H1 (cell line): ENCODE data around the gene OR8B8. TPM values are rescaled to one million over a fixed set of nuclear protein-coding genes. Genes with fewer than 3 reads are reported as not detected.

Experiments
- CTCF ChIA-PET: fragments of 300-600 bp; sonication (Branson Sonifier 250); formaldehyde crosslinking; loops from one replicate; lab custom pipeline; 2021; ENCODE audit not compliant: partially characterized antibody; lab: Charles Lee
- POLR2A ChIA-PET: fragments of 300-600 bp; sonication (Branson Sonifier 250); formaldehyde crosslinking; loops from one replicate; lab custom pipeline; 2021; ENCODE audit warnings: inconsistent platforms; ENCODE audit not compliant: partially characterized antibody; lab: Charles Lee
- DNase-seq, 2 experiments: peaks; one replicate each; pipeline versions ENCODE4 v3.0.0 to v3.0.0-alpha.2; 2010 to 2022; ENCODE audit warnings: low spot score in 2 of 2, low read depth in 1 of 2, mixed read lengths in 1 of 2
- FAIRE-seq: peaks from 2 replicates; lab custom pipeline; 2011; peaks lifted over from hg19 to GRCh38; lab: Jason Lieb, UNC
- H2AFZ ChIP-seq: 2 replicates; pipeline ENCODE4 v1.8.1; 2012; ENCODE audit warnings: low read length, inconsistent platforms
- H2AK5ac ChIP-seq: 2 replicates; pipeline ENCODE4 v1.6.1; 2013; ENCODE audit warnings: low read depth, low read length
- H2BK120ac ChIP-seq: replicated peaks from 2 replicates; pipeline ENCODE3; 2013; ENCODE audit warnings: low read depth, low read length, inconsistent platforms
- H2BK12ac ChIP-seq: 2 replicates; pipeline ENCODE4 v1.6.1; 2013; ENCODE audit warnings: low read depth, low read length
- H2BK15ac ChIP-seq: 2 replicates; pipeline ENCODE4 v1.6.1; 2013; ENCODE audit warnings: low read length
- H2BK20ac ChIP-seq: 2 replicates; pipeline ENCODE4 v1.6.1; 2013; ENCODE audit warnings: low read length
- H2BK5ac ChIP-seq: 2 replicates; pipeline ENCODE4 v1.6.1; 2013; ENCODE audit warnings: low read depth, low read length
- H3K14ac ChIP-seq: 2 replicates; pipeline ENCODE4 v1.6.1; 2013; ENCODE audit warnings: inconsistent platforms; ENCODE audit not compliant: insufficient read length
- H3K18ac ChIP-seq: 2 replicates; pipeline ENCODE4 v1.6.1; 2013; ENCODE audit warnings: low read length; ENCODE audit errors: extremely low read depth
- H3K23ac ChIP-seq: 2 replicates; pipeline ENCODE4 v1.6.1; 2013; ENCODE audit warnings: inconsistent platforms; ENCODE audit not compliant: insufficient read length
- H3K23me2 ChIP-seq: 2 replicates; pipeline ENCODE4 v1.6.1; 2013; ENCODE audit warnings: low read depth, low read length
- H3K27ac ChIP-seq: 2 replicates; pipeline ENCODE4 v1.6.1; 2011; ENCODE audit warnings: low read depth, low read length, inconsistent platforms
- H3K27me3 ChIP-seq, 4 experiments: replicated peaks in 1 of 4; 1 replicate in 1 of 4; 2 replicates in 3 of 4; pipeline versions ENCODE4 v1.6.1 to v1.8.1; 2011 to 2013; ENCODE audit warnings: low read length in 3 of 4, mild to moderate bottlenecking in 3 of 4, inconsistent platforms in 2 of 4, mixed read lengths in 2 of 4, moderate library complexity in 1 of 4; ENCODE audit not compliant: control insufficient read depth in 3 of 4, insufficient read depth in 3 of 4; ENCODE audit errors: extremely low read depth in 1 of 4
- H3K36me3 ChIP-seq, 4 experiments: 2 replicates each; pipeline versions ENCODE4 v1.6.1 to v1.8.1; 2011 to 2013; ENCODE audit warnings: mild to moderate bottlenecking in 4 of 4, low read length in 3 of 4, moderate library complexity in 2 of 4, control low read depth in 1 of 4, inconsistent platforms in 1 of 4; ENCODE audit not compliant: insufficient read depth in 4 of 4, control insufficient read depth in 2 of 4
- H3K4ac ChIP-seq: replicated peaks from 2 replicates; pipeline ENCODE3; 2013; ENCODE audit warnings: low read length, low read depth, mixed read lengths, inconsistent platforms; ENCODE audit not compliant: insufficient read length
- H3K4me1 ChIP-seq, 4 experiments: replicated peaks in 1 of 4; 1 replicate in 1 of 4; 2 replicates in 3 of 4; pipeline versions ENCODE4 v1.6.1 to v1.8.1; 2011 to 2013; ENCODE audit warnings: low read length in 3 of 4, inconsistent platforms in 2 of 4, mixed read lengths in 1 of 4; ENCODE audit not compliant: insufficient read depth in 4 of 4, control insufficient read depth in 3 of 4
- H3K4me2 ChIP-seq, 2 experiments: 2 replicates each; pipeline versions ENCODE4 v1.6.1 to v1.8.1; 2011 to 2013; ENCODE audit warnings: low read depth in 2 of 2, low read length in 2 of 2, control low read depth in 1 of 2, inconsistent platforms in 1 of 2, mild to moderate bottlenecking in 1 of 2; ENCODE audit not compliant: insufficient read depth in 1 of 2
- H3K4me3 ChIP-seq, 4 experiments: fragments of 200-600, 300-600 bp in 1 of 4; sonication (generic), shearing (Covaris generic), sonication (Bioruptor Twin) in 1 of 4; 2 replicates each; pipeline versions ENCODE4 v1.5.1 to v1.8.1; 2011 to 2016; ENCODE audit warnings: low read length in 4 of 4, low read depth in 3 of 4, control low read depth in 2 of 4, inconsistent platforms in 2 of 4, mild to moderate bottlenecking in 2 of 4, mixed read lengths in 1 of 4, moderate library complexity in 1 of 4; ENCODE audit not compliant: insufficient read depth in 2 of 4; ENCODE audit errors: extremely low read depth in 1 of 4
- H3K56ac ChIP-seq: replicated peaks from 2 replicates; pipeline ENCODE3; 2013; ENCODE audit warnings: low read depth, mild to moderate bottlenecking, mixed read lengths, low read length, inconsistent platforms; ENCODE audit not compliant: insufficient read length
- H3K79me1 ChIP-seq: 2 replicates; pipeline ENCODE4 v1.6.1; 2013; ENCODE audit warnings: low read depth, low read length, control low read depth
- H3K79me2 ChIP-seq, 2 experiments: 2 replicates each; pipeline versions ENCODE4 v1.6.1 to v1.8.1; 2012 to 2013; ENCODE audit warnings: low read length in 2 of 2, mild to moderate bottlenecking in 2 of 2, inconsistent platforms in 1 of 2; ENCODE audit not compliant: insufficient read depth in 2 of 2, control insufficient read depth in 1 of 2
- H3K9ac ChIP-seq, 4 experiments: replicated peaks in 1 of 4; 1 replicate in 1 of 4; 2 replicates in 3 of 4; pipeline versions ENCODE4 v1.6.1 to v1.8.1; 2011 to 2013; ENCODE audit warnings: low read depth in 3 of 4, low read length in 3 of 4, control low read depth in 2 of 4, mild to moderate bottlenecking in 2 of 4, moderate library complexity in 2 of 4, inconsistent platforms in 1 of 4; ENCODE audit errors: extremely low read depth in 1 of 4
- H3K9me3 ChIP-seq, 2 experiments: 2 replicates each; pipeline versions ENCODE4 v1.6.1 to v1.8.1; 2012 to 2013; ENCODE audit warnings: mild to moderate bottlenecking in 2 of 2, moderate library complexity in 2 of 2, control low read depth in 1 of 2, inconsistent platforms in 1 of 2, low read depth in 1 of 2, low read length in 1 of 2, mixed read lengths in 1 of 2; ENCODE audit not compliant: insufficient read depth in 2 of 2
- H4K20me1 ChIP-seq, 2 experiments: replicated peaks in 1 of 2; 2 replicates each; pipeline versions ENCODE3 to v1.8.1; 2011 to 2013; ENCODE audit warnings: inconsistent platforms in 2 of 2, low read length in 2 of 2, mild to moderate bottlenecking in 1 of 2; ENCODE audit not compliant: insufficient read depth in 2 of 2, control insufficient read depth in 1 of 2
- H4K5ac ChIP-seq: 2 replicates; pipeline ENCODE4 v1.6.1; 2013; ENCODE audit warnings: low read length, low read depth, mixed read lengths, inconsistent platforms; ENCODE audit not compliant: insufficient read length
- H4K8ac ChIP-seq: 2 replicates; pipeline ENCODE4 v1.8.0; 2013; ENCODE audit warnings: mild to moderate bottlenecking, moderate library complexity, low read length, inconsistent platforms; ENCODE audit not compliant: insufficient read depth; ENCODE audit errors: extremely low read depth
- H4K91ac ChIP-seq: replicated peaks from 2 replicates; pipeline ENCODE3; 2013; ENCODE audit warnings: low read length, mixed read lengths, inconsistent platforms; ENCODE audit not compliant: insufficient read length
- WGBS, 2 experiments: shearing (Covaris generic) in 1 of 2; methylation state at CpG; one replicate each; pipeline versions ENCODE4 v1.1.6 to v1.1.7; 2013 to 2015; ENCODE audit warnings: low lambda C conversion rate in 2 of 2, mixed read lengths in 2 of 2, inconsistent platforms in 1 of 2, low coverage in 1 of 2, missing lambda C conversion rate in 1 of 2; ENCODE audit not compliant: insufficient replicate concordance in 2 of 2, insufficient coverage in 1 of 2, insufficient read length in 1 of 2; ENCODE audit errors: extremely low coverage in 1 of 2, missing lambda C conversion rate in 1 of 2; 5-methylcytosine and 5-hydroxymethylcytosine counted together
- polyA plus RNA-seq, 7 experiments: library from polyadenylated mRNA; depleted of rRNA in 3 of 7; stranded (reverse) in 5 of 7; unstranded in 2 of 7; fragments of >200 nt in 5 of 7; fragments of 200-250 nt in 2 of 7; gene quantifications; 1 replicate in 5 of 7; 2 replicates in 1 of 7; 4 replicates in 1 of 7; pipeline versions ENCODE4 v1.2.1 to v1.2.3, GENCODE V29; 2011 to 2013; ENCODE audit warnings: missing spikeins in 2 of 7, mixed read lengths in 2 of 7
- total RNA-seq: library from RNA; stranded (reverse); fragmentation: NEBNext Ultra II Directional; extraction: Animal tissue kit (Norgen Biotek cat#: 25700); gene quantifications from 2 replicates; pipeline ENCODE4 v1.2.1, GENCODE V29; 2021

The OR8B8 gene
- total and polyA plus RNA-seq, 2 of the 8 experiments (the other 6 are each of a cell fraction or from before 2014, with no cell fraction given): not detected

GRCh38 chr11:124394408-124394807, 51.1 kb downstream of the OR8B8 start:
- no peak for FAIRE-seq

More at GRCh38 chr11:124394408-124394807, 51.1 kb downstream of the OR8B8 start:
- POLR2A ChIA-PET: no interaction called here
- Histone ChIP-seq H4K5ac (no peak overlapping the region), H4K20me1 (no peaks in the 10 kb centered on the region), H3K23ac (no peak overlapping the region), H3K4me2 (no peak overlapping the region), H3K9ac (no peak overlapping the region), H3K4ac (no peak overlapping the region), H3K18ac (no peak overlapping the region), H4K91ac (no peak overlapping the region), H3K9me3 (no peaks in the 10 kb centered on the region), H3K36me3 (no peaks in the 10 kb centered on the region), H2BK5ac (no peak overlapping the region), H2BK12ac (no peak overlapping the region), H4K8ac (no peak overlapping the region), H3K4me1 (no peaks in the 10 kb centered on the region), H2AK5ac (no peak overlapping the region), H2BK120ac (no peak overlapping the region), H2BK15ac (no peak overlapping the region), H2BK20ac (no peak overlapping the region), H3K4me3 (no peak overlapping the region), H2AFZ (no peak overlapping the region), H3K27me3 (no peaks in the 10 kb centered on the region), H3K79me2 (no peaks in the 10 kb centered on the region), H3K14ac (no peak overlapping the region), H3K27ac (no peak overlapping the region), H3K79me1 (no peaks in the 10 kb centered on the region), H3K56ac (no peak overlapping the region), H3K23me2 (no peaks in the 10 kb centered on the region)
- DNase-seq: no peak
- CTCF ChIA-PET: interaction anchor here (0.7 kb wide), 1 partner anchor 53 kb away, joined by 3 read pairs; no protein-coding TSS in a partner anchor
- WGBS, 2 experiments: 72% methylated on average over 3 of the region's 3 CpGs; no CpG with 5 or more reads in 1 of the 2 experiments
